Ishikawa (cell line): ENCODE results near the gene CD14.

Experiments used
- CEBPB ChIP-seq: IDR thresholded peaks from 2 replicates; pipeline ENCODE4 v1.6.1; 2012
- CREB1 ChIP-seq: IDR thresholded peaks from 2 replicates; pipeline ENCODE4 v1.6.1; 2012; ENCODE audit warnings: low read depth
- EGR1 ChIP-seq: IDR thresholded peaks from 2 replicates; pipeline ENCODE4 v1.6.1; 2012
- EP300 ChIP-seq: IDR thresholded peaks from 2 replicates; pipeline ENCODE4 v1.6.1; 2012; ENCODE audit warnings: borderline replicate concordance
- FOXM1 ChIP-seq: IDR thresholded peaks from 2 replicates; pipeline ENCODE4 v1.6.1; 2012; ENCODE audit warnings: low read depth, borderline replicate concordance
- NFIC ChIP-seq: IDR thresholded peaks from 2 replicates; pipeline ENCODE4 v1.6.1; 2012
- RAD21 ChIP-seq: IDR thresholded peaks from 2 replicates; pipeline ENCODE4 v1.6.1; 2012; ENCODE audit warnings: low read depth
- TAF1 ChIP-seq: IDR thresholded peaks from 2 replicates; pipeline ENCODE4 v1.6.1; 2012; ENCODE audit warnings: low read depth, mild to moderate bottlenecking
- YY1 ChIP-seq: IDR thresholded peaks from 2 replicates; pipeline ENCODE4 v1.6.1; 2012; ENCODE audit warnings: low read depth
- ZBTB7A ChIP-seq: IDR thresholded peaks from 2 replicates; pipeline ENCODE4 v1.6.1; 2012; ENCODE audit warnings: low read depth
- TF ChIP-seq, protein P1 (sequence below): IDR thresholded peaks from 2 replicates; pipeline ENCODE4 v1.6.1; 2012; ENCODE audit warnings: low read depth, mild to moderate bottlenecking
- TF ChIP-seq, protein P2 (sequence below): IDR thresholded peaks from 2 replicates; pipeline ENCODE4 v1.6.1; 2012

DNA sequence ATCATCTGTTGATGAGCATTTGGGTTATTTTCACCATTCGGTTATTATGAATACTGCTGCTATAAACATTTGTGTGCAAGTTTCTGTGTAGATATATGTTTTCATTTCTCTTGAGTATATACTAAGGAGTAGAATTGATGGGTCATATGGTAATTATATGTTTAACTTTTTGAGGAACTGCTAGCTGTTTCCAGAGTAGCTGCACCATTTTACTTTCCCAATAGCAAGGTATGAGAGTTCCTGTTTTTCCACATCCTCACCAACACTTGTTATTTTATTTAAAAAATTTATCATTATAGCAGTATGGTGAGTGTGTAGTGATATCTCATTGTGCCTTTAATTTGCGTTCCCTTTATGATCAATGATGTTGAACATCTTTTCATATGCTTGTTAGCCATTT, 29.2 kb downstream of the CD14 start:
- TF ChIP-seq TAF1 = no peak
- no peak for TF ChIP-seq EGR1
- TF ChIP-seq, protein P1, sequence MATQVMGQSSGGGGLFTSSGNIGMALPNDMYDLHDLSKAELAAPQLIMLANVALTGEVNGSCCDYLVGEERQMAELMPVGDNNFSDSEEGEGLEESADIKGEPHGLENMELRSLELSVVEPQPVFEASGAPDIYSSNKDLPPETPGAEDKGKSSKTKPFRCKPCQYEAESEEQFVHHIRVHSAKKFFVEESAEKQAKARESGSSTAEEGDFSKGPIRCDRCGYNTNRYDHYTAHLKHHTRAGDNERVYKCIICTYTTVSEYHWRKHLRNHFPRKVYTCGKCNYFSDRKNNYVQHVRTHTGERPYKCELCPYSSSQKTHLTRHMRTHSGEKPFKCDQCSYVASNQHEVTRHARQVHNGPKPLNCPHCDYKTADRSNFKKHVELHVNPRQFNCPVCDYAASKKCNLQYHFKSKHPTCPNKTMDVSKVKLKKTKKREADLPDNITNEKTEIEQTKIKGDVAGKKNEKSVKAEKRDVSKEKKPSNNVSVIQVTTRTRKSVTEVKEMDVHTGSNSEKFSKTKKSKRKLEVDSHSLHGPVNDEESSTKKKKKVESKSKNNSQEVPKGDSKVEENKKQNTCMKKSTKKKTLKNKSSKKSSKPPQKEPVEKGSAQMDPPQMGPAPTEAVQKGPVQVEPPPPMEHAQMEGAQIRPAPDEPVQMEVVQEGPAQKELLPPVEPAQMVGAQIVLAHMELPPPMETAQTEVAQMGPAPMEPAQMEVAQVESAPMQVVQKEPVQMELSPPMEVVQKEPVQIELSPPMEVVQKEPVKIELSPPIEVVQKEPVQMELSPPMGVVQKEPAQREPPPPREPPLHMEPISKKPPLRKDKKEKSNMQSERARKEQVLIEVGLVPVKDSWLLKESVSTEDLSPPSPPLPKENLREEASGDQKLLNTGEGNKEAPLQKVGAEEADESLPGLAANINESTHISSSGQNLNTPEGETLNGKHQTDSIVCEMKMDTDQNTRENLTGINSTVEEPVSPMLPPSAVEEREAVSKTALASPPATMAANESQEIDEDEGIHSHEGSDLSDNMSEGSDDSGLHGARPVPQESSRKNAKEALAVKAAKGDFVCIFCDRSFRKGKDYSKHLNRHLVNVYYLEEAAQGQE = no peak
- no peak for TF ChIP-seq CREB1
- TF ChIP-seq NFIC = no peak
- no peak for TF ChIP-seq FOXM1
- no peak for TF ChIP-seq RAD21
- TF ChIP-seq YY1 = no peak
- TF ChIP-seq EP300 = no peak
- TF ChIP-seq ZBTB7A = no peak
- TF ChIP-seq, protein P2, sequence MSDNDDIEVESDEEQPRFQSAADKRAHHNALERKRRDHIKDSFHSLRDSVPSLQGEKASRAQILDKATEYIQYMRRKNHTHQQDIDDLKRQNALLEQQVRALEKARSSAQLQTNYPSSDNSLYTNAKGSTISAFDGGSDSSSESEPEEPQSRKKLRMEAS = no peak
- TF ChIP-seq CEBPB = no peak
